ENCODE measurements around the gene CORO1A.
"Not testable (repeated sequence)": the region's sequence is repeated elsewhere in the genome, so short reads cannot be mapped to it uniquely, and the experiment has no call there.

CORO1A gene

DNA sequence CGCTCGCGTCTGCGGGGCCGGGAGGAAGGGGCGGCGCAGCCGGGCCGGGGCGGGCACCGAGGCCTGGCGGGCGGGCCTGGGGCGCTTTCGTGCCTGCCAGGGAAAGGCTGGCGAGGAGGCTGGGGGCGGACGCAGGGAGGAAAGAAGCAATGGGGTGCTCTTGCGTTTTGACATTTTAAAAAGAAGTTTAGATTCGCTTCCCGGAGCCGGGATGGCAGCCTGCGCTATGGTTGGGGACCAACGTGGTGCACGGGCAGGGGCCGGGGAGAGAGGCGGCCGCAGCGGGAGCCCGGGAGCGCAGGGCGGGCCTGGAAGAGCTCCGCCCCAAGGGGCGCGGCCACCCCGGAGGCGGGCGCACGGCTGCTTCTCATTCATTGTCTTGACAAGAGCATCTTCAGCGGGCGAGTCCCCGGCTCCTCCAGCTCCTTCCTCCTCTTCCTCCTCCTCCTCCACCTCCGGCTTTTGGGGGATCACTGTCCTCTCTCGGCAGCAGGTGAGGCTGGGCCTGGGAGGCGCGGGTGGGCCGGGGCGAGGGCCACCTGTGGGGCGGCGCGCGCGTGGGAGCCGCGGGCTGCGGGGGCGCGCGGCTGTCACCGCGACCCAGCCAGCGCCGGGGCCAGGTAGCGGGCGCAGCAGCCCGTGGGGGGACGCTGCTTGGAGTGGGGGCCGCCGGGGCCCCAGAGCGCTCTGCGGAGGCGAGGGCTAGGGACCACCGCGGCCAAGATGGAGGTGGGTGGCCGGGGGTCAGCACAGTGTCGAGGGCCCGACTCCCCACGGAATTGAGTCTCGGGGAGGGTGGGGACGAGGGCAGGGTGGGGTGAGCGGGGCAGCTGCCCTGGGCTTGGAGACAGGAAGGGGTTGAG, at the start of gene CORO1A:
Gene CORO1A, plus strand, starts transcription at position 370 of the 863 bp plus-strand sequence. CDS start 1,608 bp downstream, outside the sequence.
- peak; percentile 78 for DNase-seq (ENCODE audit: low spot score)

DNA sequence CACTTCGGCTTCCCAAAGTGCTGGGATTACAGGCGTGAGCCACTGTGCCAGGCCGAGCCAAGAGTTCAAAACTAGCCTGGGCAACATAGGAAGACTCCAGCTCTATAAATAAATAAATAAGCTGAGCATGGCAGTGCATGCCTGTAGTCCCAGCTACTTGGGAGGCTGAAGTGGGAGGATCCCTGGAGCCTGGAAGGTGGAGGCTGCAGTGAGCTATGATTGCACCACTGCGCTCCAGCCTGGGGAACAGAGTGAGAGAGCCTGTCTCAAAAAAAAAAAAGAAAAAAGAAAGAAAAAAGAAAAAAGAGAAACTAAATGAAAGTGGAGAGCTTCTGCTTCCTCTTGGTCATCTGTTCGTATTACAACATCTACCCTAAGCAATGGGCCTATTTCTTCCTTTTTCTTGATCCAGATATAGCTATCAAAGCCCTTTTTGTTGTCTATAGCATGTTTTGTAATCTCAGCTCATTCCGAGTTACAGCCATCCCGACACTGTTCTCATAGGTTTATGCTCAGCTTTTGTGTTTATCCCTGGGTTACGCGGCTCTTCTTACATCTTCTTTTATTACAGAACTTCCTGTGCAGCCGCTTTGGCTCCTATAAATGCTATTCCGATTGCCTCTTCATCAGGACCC, 46.3 kb upstream of the CORO1A start:
- DNase-seq (ENCODE audit: low spot score) = no peak

DNA sequence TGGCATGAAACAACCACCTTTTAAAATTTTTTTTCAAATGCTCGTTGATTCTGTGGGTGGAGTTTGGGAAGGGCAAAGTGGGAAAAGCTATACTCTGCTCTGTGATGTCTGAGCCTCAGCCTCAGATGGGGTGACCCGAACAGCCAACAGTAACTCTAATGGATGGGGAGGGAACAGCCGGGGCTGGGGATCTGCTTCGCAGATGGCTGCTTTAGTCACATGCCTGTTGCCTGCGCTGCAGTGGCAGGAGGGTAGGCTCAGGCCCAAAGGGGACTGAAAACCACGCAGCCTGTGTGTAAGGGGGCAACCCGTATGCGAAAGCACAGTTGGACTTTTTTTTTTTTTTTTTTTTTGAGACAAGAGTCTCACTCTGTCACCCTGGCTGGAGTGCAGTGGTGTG, 45.5 kb upstream of the CORO1A start:
- no peak for DNase-seq (ENCODE audit: low spot score)

DNA sequence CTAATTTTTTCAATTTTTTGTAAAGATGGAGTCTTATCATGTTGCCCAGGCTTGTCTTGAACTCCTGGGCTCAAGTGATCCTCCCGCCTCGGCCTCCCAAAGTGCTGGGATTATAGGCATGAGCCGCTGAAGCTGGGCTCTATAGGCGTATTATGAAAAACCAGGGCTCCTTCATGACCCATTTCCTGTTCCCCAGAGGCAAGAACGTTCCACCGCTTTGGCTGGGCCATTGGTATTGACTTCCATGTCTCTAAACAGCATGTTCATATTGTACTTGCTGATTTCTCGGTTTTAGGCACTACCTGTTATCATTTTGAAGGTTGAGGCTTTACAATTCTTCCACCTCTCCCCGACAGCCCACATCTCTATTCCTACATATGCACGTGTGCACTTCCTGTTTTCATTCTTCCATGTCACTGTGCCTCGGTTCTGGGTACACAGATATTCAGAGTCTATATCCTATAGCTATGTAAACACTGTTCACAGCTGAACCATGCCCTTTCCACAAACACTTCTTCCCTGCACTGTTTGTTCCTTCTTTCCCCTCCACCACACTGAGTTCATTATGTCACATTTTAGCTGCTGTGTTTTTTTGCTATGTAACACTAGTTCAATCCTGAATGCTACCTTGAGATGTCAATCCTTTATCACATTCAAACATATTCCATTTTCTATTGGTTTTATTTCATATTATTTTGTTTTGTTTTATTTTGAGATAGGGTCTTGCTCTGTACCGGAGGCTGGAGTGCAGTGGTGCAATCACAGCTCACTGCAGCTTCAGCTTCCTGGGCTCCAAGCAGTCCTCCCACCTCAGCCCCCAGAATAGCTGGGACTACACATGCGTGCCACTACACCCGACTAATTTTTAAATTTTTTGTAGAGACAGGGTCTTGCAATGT, 43.6 kb upstream of the CORO1A start:
- peak; percentile 41 for DNase-seq (ENCODE audit: low spot score)

DNA sequence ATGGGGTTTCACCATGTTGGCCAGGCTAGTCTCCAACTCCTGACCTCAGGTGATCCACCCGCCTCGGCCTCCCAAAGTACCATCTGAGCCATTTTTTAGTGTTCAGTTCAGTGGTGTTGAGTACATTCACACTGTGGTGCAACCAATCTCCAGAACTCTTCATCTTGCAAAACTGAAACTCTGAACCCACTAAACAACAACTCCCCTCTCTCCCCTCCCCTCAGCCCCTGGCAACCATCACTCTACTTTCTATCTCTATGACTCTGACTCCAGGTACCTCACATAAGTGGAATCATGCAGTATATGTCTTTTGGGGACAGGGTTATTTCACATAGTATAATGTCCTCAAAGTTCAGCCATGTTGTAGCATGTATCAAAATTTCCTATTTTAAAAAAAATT, 41.7 kb upstream of the CORO1A start:
- no peak for DNase-seq (ENCODE audit: low spot score)

DNA sequence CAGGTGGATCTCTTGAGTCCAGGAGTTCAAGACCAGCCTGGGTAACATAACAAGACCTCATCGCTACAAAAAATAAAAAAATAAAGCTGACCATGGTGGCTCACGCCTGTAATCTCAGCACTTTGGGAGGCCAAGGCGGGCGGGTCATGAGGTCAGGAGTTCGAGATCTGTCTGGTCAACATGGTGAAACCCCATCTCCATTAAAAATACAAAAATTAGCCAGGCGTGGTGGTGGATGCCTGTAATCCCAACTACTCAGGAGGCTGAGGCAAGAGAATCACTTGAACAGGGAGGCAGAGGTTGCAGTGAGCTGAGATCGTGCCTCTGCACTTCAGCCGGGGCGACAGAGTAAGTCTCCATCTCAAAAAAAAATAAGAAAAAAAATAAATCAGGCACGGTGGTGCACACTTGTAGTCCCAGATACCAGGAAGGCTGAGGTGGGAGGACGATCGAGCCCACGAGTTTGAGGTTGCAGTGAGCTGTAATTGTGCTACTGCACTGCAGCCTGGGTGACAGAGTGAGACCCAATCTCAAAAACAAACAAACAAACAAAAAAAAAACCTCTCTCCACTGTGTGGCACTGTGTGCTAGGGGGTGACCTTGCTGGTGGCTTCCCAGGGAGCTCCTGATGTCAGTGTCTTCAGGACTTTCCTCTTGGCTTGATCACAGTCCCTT, 40.6 kb upstream of the CORO1A start:
- DNase-seq (ENCODE audit: low spot score) = no peak

DNA sequence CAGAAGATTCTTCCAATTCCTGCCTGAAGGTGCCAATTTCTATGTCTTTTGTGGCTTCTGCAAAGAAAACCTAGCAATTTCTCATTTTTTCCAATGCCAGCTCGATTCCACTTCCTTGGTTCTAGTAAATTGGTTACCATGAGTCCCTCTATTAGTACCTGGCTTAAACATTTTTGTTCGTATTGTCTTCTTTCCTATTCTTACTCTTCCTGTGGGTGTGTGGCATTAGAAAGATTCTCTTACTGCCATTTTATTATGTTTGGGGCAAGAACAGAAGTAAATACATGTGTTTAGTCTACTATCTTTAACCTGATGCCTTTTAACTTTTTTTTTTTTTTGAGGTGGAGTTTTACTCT, 40.1 kb upstream of the CORO1A start:
- no peak for DNase-seq (ENCODE audit: low spot score)

DNA sequence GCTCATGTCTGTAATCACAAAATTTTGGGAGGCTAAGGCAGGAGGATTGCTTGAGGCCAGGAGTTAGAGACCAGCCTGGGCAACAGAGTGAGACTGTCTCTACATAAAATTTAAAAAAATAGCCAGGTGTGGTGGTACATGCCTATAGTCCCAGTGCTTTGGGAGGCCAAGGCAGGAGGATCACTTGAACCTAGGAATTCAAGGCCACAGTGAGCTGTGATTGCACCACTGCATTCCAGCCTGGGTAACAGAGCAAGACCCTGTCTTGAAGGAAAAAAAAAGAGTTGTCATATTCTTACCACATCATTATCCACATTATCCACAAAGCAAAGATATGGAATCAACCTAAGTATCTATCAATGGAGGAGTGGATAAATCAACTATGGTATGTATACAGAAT, 39.4 kb upstream of the CORO1A start:
- DNase-seq (ENCODE audit: low spot score) = no peak

DNA sequence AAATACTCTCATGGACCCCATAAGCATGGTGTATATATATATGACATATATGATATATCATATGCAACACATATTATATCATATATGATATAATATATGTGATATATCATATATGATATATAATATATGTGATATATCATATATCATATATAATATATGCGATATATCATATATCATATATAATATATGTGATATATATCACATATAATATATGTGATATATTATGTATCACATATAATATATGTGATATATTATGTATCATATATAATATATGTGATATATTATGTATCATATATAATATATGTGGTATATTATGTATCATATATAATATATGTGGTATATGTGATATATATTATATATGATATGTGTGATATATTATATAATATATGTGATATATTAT, 38.5 kb upstream of the CORO1A start:
- DNase-seq (ENCODE audit: low spot score) = no peak

DNA sequence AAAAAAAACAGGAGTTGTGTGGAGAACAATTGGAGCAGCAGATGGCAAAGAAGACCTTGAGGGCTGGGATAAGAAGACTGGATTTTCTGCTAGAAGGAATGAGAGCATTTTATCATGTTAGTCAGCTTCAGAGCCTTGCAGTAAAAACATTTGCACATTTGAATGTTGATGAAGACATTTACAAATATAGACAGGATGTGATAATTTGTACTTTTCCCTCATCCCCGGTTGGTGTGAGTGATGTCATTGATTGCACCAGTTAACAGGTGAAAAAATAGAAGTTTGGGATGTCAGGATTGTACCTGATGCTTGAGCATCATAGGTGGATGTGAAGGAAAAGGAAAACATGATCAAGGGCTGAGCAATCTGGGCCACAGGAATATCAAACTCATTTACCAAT, 37.7 kb upstream of the CORO1A start:
- DNase-seq (ENCODE audit: low spot score) = no peak

DNA sequence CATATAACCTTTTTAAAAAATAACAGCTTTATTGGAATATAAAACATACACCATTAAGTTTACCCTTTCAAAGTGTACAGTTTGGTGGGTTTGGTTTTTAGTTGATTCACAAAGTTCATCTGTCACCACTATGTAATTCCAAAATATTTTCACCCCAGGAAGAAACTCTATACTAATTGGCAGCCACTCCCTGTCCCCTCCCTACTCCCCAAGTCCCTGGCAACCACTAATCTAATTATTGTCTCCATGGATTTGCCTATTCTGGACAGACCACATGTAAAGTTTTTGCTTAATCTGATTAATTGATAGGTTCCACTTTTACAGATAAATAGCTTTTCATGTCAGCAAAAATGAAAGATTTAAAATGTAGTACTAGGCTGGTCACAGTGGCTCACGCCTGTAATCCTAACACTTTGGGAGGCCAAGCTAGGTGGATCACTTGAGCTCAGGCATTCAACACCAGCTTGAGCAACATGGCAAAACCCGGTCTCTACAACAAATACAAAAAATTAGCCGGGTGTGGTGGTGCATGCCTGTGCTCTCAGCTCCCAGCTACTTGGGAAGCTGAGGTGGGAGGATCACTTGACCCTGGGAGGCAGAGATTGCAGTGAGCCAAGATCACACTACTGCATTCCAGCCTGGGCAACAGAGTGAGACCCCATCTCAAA, 35.4 kb upstream of the CORO1A start:
- DNase-seq (ENCODE audit: low spot score) = no peak

DNA sequence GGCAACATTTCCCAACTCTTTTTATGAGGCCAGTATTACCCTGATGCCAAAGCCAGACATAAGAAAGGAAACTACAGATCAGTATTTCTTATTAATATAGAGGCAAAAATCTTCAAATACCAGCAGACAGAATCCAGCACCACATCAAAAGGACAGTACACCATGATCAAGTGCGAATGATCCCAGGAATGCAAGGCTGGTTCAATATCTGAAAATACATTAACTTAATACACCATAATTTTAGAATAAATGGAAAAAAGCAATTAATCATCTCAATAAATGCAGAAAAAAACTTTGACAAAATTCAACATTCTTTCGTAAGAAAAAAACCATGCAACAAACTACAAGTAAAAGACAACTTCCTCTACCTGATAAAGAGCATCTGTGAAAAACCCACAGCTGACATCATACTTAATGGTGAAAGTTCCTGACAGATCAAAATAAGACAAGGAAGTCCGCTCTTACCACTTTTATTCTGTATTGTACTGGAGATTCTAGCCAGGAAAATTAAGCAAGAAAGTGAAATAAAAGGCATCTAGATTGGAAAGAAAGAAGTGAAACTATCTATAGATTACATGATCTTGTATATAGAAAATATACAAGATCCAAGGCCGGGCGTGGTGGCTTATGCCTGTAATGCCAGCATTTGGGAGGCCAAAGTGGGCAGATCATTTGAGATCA, 34.0 kb upstream of the CORO1A start:
- DNase-seq (ENCODE audit: low spot score) = no peak

DNA sequence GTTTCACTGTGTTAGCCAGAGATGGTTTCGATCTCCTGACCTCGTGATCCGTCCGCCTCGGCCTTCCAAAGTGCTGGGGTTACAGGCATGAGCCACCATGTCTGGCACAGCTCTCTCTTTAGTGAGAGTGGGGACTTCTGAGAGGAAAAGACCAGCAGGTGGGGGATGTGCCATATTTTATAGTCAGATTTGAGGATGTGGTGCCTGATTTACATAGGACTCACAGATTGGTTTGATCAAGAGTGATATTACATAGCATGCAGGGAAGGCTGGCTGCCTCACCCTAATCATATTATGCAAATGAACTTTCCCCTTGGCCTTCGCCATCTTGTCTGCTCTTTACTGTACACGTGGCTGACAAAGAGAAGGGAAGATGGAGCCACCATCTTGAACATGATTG, 32.3 kb upstream of the CORO1A start:
- no peak for DNase-seq (ENCODE audit: low spot score)

DNA sequence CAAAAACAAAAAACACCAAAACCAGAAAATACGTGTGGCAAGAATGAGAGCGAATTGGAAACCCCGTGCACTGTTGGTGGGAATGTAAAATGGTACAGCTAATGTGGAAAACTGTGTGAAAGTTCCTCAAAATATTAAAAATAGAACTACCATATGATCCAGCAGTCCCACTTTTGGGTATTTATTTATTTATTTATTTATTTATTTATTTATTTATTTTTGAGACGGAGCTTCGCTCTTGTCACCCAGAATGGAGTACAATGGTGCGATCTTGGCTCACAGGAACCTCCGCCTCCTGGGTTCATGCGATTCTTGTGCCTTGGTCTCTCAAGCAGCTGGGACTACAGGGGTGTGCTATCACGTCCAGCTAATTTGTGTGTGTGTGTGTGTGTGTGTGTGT, 30.9 kb upstream of the CORO1A start:
- no peak for DNase-seq (ENCODE audit: low spot score)

DNA sequence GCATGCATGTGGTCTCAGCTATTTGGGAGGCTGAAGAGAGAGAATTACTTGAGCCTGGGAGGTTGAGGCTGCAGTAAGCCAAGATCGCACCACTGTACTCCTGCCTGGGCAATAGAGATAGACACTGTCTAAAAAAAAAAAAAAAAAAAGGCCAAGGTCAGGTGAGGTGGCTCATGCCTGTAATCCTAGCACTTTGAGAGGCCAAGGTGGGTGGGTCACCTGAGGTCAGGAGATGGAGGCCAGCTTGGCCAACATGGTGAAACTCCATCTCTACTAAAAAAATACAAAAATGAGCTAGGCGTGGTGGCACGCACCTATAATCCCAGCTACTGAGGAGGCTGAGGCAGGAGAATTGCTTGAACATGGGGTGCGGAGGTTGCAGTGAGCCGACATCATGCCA, 28.2 kb upstream of the CORO1A start:
- DNase-seq (ENCODE audit: low spot score) = no peak

DNA sequence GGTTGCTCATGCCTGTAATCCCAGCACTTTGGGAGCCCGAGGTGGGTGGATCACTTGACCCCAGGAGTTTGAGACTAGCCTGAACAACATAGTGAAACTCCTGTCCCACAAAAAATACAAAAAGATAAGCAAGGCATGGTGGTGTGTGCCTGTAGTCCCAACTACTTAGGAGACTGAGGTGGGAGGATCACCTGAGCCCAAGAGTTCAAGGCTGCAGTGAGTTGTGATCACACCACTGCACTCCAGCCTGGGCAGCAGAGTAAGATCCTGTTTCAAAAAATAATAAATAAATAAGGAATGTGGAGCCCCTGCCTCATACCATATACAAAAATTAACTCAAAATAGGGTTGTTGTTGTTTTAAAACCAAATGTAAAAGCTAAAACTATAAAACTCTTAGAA, 26.2 kb upstream of the CORO1A start:
- DNase-seq (ENCODE audit: low spot score) = no peak

DNA sequence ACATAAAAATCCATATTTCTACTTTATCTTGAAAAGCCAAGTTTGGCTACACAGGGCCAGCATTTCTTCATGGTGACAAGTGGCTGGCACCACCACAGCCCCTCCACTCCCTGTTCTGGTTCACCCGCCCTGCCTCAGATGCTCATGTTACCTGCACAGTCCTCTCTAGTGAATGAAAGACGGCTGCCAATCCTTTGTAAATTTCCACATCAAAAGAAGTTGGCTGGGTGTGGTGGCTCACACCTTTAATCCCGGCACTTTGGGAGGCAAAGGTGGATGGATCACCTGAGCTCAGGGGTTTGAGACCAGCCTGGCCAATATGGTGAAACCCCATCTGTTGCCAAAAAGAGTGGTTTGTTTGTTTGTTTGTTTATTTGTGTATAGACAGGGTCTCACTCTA, 19.9 kb upstream of the CORO1A start:
- no peak for DNase-seq (ENCODE audit: low spot score)

DNA sequence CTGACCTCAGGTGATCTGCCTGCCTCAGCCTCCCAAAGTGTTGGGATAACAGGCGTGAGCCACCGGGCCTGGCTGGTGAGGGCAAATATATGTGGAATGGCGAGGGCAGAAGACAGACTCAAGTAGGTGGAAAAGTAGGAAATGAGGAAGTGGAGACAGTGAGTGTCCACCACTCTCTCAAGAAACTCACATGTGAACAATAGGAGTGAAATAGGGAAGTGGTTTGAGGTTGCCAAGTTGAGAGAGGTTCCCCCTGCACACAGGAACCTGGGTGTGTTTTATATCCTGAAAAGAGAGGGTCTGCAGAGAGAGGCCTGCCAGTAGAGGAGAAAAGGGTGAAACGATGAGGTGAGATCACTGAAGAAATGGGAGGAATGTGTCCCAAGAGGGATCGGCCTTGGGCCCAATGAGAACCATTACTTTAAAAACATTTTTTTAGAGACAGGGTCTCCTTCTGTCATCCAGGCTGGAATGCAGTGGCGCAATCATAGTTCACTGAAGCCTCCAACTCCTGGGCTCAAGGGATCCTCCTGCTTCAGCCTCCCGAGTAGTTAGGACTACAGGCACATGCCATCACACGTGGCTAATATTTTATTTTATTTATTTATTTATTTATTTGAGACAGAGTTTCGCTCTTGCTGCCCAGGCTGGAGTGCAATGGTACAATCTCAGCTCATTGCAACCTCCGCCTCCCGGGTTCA, 17.1 kb upstream of the CORO1A start:
- DNase-seq (ENCODE audit: low spot score) = no peak

DNA sequence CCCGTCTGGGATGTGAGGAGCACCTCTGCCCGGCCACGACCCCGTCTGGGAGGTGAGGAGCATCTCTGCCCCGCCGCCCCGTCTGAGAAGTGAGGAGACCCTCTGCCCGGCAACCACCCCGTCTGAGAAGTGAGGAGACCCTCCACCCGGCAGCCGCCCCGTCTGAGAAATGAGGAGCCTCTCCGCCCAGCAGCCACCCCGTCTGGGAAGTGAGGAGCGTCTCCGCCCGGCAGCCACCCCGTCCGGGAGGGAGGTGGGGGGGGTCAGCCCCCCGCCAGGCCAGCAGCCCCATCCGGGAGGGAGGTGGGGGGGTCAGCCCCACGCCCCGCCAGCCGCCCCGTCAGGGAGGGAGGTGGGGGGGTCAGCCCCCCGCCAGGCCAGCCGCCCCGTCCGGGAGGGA, 14.7 kb upstream of the CORO1A start:
- DNase-seq (ENCODE audit: low spot score) = not testable (repeated sequence)

DNA sequence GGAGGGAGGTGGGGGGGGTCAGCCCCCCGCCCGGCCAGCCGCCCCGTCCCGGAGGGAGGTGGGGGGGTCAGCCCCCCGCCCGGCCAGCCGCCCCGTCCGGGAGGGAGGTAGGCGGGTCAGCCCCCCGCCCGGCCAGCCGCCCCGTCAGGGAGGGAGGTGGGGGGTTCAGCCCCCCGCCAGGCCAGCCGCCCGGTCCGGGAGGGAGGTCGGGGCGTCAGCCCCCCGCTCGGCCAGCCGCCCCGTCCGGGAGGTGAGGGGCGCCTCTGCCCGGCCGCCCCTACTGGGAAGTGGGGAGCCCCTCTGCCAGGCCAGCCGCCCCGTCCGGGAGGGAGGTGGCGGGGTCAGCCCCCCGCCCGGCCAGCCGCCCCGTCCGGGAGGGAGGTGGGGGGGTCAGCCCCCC, 14.0 kb upstream of the CORO1A start:
- DNase-seq (ENCODE audit: low spot score) = not testable (repeated sequence)
